ENCODE measurements around the gene GPC5.

DNA sequence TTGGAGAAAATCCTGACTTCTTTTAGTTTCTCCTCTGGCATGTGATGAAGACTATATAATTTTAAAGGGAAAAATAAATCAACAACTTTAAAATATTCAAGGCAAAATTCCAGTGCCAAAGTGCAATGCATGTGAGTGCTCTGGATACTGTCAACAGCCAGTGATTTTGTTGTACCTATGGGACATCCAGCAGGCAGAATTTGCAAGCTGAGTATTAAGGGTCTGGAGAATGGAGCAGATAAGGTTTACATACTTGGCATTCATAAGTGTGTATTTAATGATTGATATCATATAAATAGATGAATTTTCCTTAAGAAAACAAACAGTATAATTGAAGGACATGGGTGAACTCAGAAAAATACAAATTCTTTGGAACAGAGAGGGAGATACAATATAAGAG, 703.4 kb downstream of the GPC5 start:
- TF ChIP-seq POLR2A (IDR thresholded peaks at IDR 0.05) (no peak), POLR2AphosphoS5 (IDR thresholded peaks at IDR 0.05) (no peak)
